ENCODE results near the gene PPP1CC.

PPP1CC gene

GRCh38 chr12:110733089-110733715 is 9.5 kb downstream of the PPP1CC start:
- Histone ChIP-seq H4K20me1 (ENCODE audit: insufficient read depth, low read length, poor library complexity, severe bottlenecking) (peaks cover 98% of the 10 kb centered on the region), H2AFZ (ENCODE audit: low read length) (no peak overlapping the region), H3K27me3 (ENCODE audit: insufficient read depth, low read length, poor library complexity, severe bottlenecking) (no peaks in the 10 kb centered on the region), H3K4me3 (ENCODE audit: low read length, poor library complexity, severe bottlenecking) (peak overlapping the region; percentile 51), H3K9me3 (ENCODE audit: insufficient read depth, low read depth, low read length) (no peaks in the 10 kb centered on the region), H3K79me2 (ENCODE audit: insufficient read depth, low read length) (peaks cover 100% of the 10 kb centered on the region), H3K36me3 (ENCODE audit: insufficient read depth, low read length) (peaks cover 62% of the 10 kb centered on the region), H3K9ac (ENCODE audit: low read depth, low read length, poor library complexity, severe bottlenecking) (peak overlapping the region; percentile 24), H3K4me2 (ENCODE audit: low read depth, low read length, poor library complexity, severe bottlenecking) (peak overlapping the region; percentile 82), H3F3A (ENCODE audit: low read depth) (no peaks in the 10 kb centered on the region), H3K4me1 (ENCODE audit: insufficient read depth, low read length, poor library complexity, severe bottlenecking) (peaks cover 63% of the 10 kb centered on the region), H3K9me2 (replicated peaks; ENCODE audit: low read depth, low read length) (no peaks in the 10 kb centered on the region)
- TF ChIP-seq CTCF (conservative IDR thresholded peaks at IDR 0.05; ENCODE audit: low read length), result no peak
- no peak for TF ChIP-seq EZH2phosphoT487 (IDR thresholded peaks at IDR 0.05; ENCODE audit: borderline replicate concordance)

GRCh38 chr12:110732572-110732971 is 10.1 kb downstream of the PPP1CC start:
- Histone ChIP-seq H3K9me2 (replicated peaks; ENCODE audit: low read depth, low read length) (no peaks in the 10 kb centered on the region), H2AFZ (ENCODE audit: low read length) (no peak overlapping the region), H4K20me1 (ENCODE audit: insufficient read depth, low read length, poor library complexity, severe bottlenecking) (peaks cover 97% of the 10 kb centered on the region), H3K4me1 (ENCODE audit: insufficient read depth, low read length, poor library complexity, severe bottlenecking) (peaks cover 57% of the 10 kb centered on the region), H3K4me2 (ENCODE audit: low read depth, low read length, poor library complexity, severe bottlenecking) (peak overlapping the region; percentile 82), H3K36me3 (ENCODE audit: insufficient read depth, low read length) (peaks cover 66% of the 10 kb centered on the region), H3F3A (ENCODE audit: low read depth) (no peaks in the 10 kb centered on the region), H3K9ac (ENCODE audit: low read depth, low read length, poor library complexity, severe bottlenecking) (no peak overlapping the region), H3K79me2 (ENCODE audit: insufficient read depth, low read length) (peaks cover 100% of the 10 kb centered on the region), H3K4me3 (ENCODE audit: low read length, poor library complexity, severe bottlenecking) (peak overlapping the region; percentile 51), H3K27me3 (ENCODE audit: insufficient read depth, low read length, poor library complexity, severe bottlenecking) (no peaks in the 10 kb centered on the region), H3K9me3 (ENCODE audit: insufficient read depth, low read depth, low read length) (no peaks in the 10 kb centered on the region)
- TF ChIP-seq EZH2phosphoT487 (IDR thresholded peaks at IDR 0.05; ENCODE audit: borderline replicate concordance), result no peak
- TF ChIP-seq CTCF (conservative IDR thresholded peaks at IDR 0.05; ENCODE audit: low read length), result no peak

- H3K4me1 ChIP-seq (ENCODE audit: insufficient read depth, low read length, poor library complexity, severe bottlenecking), result peaks cover 50% of the 10 kb centered on the region
- H4K20me1 ChIP-seq (ENCODE audit: insufficient read depth, low read length, poor library complexity, severe bottlenecking), result peaks cover 97% of the 10 kb centered on the region
- H2AFZ ChIP-seq (ENCODE audit: low read length), result no peak overlapping the region
- TF ChIP-seq CTCF (conservative IDR thresholded peaks at IDR 0.05; ENCODE audit: low read length), result no peak
- no peak for TF ChIP-seq EZH2phosphoT487 (IDR thresholded peaks at IDR 0.05; ENCODE audit: borderline replicate concordance)
- H3K9me3 ChIP-seq (ENCODE audit: insufficient read depth, low read depth, low read length), result no peaks in the 10 kb centered on the region
- no peaks in the 10 kb centered on the region for H3K9me2 ChIP-seq (replicated peaks; ENCODE audit: low read depth, low read length)
- peaks cover 100% of the 10 kb centered on the region for H3K79me2 ChIP-seq (ENCODE audit: insufficient read depth, low read length)
- H3K36me3 ChIP-seq (ENCODE audit: insufficient read depth, low read length), result peaks cover 75% of the 10 kb centered on the region
- peak overlapping the region; percentile 51 for H3K4me3 ChIP-seq (ENCODE audit: low read length, poor library complexity, severe bottlenecking)
- H3K27me3 ChIP-seq (ENCODE audit: insufficient read depth, low read length, poor library complexity, severe bottlenecking), result no peaks in the 10 kb centered on the region
- H3K9ac ChIP-seq (ENCODE audit: low read depth, low read length, poor library complexity, severe bottlenecking), result no peak overlapping the region
- H3F3A ChIP-seq (ENCODE audit: low read depth), result no peaks in the 10 kb centered on the region
- peak overlapping the region; percentile 82 for H3K4me2 ChIP-seq (ENCODE audit: low read depth, low read length, poor library complexity, severe bottlenecking)
Observed at GRCh38 chr12:110731479-110731878, 11.2 kb downstream of the PPP1CC start.
